Upper lobe of right lung (tissue), 1 donor: ENCODE data around the gene CAMTA1. TPM values are rescaled to one million over a fixed set of nuclear protein-coding genes. Genes with fewer than 3 reads are reported as not detected.

Experiments
- ATAC-seq: fragments of 200-7000 bp; cut with Tn5 transposase; one replicate; pipeline ENCODE4 v1.9.1; 2020; ENCODE audit warnings: mild to moderate bottlenecking, moderate library complexity
- DNase-seq: peaks from one replicate; pipeline ENCODE4 v3.0.0-alpha.2; 2020
- H3K27ac ChIP-seq: fragments of 200-600 bp; one replicate; pipeline ENCODE4 v1.8.0; 2022
- H3K27me3 ChIP-seq: fragments of 200-600 bp; one replicate; pipeline ENCODE4 v1.8.0; 2022; ENCODE audit warnings: mild to moderate bottlenecking
- H3K36me3 ChIP-seq: fragments of 200-600 bp; one replicate; pipeline ENCODE4 v1.8.0; 2022
- H3K4me1 ChIP-seq: fragments of 200-600 bp; one replicate; pipeline ENCODE4 v1.8.0; 2022
- H3K4me3 ChIP-seq: fragments of 200-600 bp; one replicate; pipeline ENCODE4 v1.8.0; 2022; ENCODE audit warnings: mild to moderate bottlenecking
- H3K9me3 ChIP-seq: fragments of 200-600 bp; one replicate; pipeline ENCODE4 v1.8.0; 2022
- CTCF ChIP-seq: fragments of 200-600 bp; IDR thresholded peaks from one replicate; pipeline ENCODE4 v1.8.0; 2022; ENCODE audit warnings: antibody characterized with exemption
- intact Hi-C: fragments of 100-400 bp; cut with DNase I; formaldehyde crosslinking; loops from one replicate; pipeline ENCODE4 v1.11.0; 2022
- total RNA-seq: library from RNA; stranded (reverse); fragmentation: NEBNext Ultra II Directional; extraction: Animal tissue kit (Norgen Biotek cat#: 25700); gene quantifications from one replicate; pipeline ENCODE4 v1.2.1, GENCODE V29; 2021
- donor health status: DM: no; HTN: yes; CAD: no; lungs with severe emphysema.

CAMTA1 gene
- total RNA-seq, 1 donor from 2014 or later, result 63.4 TPM

GRCh38 chr1:7259955-7260354 is 474.7 kb downstream of the CAMTA1 start:
- intact Hi-C loops, result no loop called here
- no peaks in the 10 kb centered on the region for H3K9me3 ChIP-seq
- TF ChIP-seq CTCF, result no peak

GRCh38 chr1:7261490-7261889 is 476.2 kb downstream of the CAMTA1 start:
- no peak overlapping the region for H3K27ac ChIP-seq
- no peaks in the 10 kb centered on the region for H3K9me3 ChIP-seq
- no peaks in the 10 kb centered on the region for H3K36me3 ChIP-seq
- ATAC-seq (no peak), DNase-seq (no peak)
- no peak overlapping the region for H3K4me3 ChIP-seq
- TF ChIP-seq CTCF, result no peak
- H3K27me3 ChIP-seq, result peaks cover 6% of the 10 kb centered on the region
- H3K4me1 ChIP-seq, result no peaks in the 10 kb centered on the region
- intact Hi-C loops, result no loop called here

More at GRCh38 chr1:7259955-7260354, 474.7 kb downstream of the CAMTA1 start:
- no peak overlapping the region for H3K27ac ChIP-seq
- no peaks in the 10 kb centered on the region for H3K36me3 ChIP-seq
- DNase-seq (no peak), ATAC-seq (no peak)
- H3K4me1 ChIP-seq, result no peaks in the 10 kb centered on the region
- H3K4me3 ChIP-seq, result no peak overlapping the region
- H3K27me3 ChIP-seq, result peaks cover 5% of the 10 kb centered on the region

- Histone ChIP-seq H3K27me3 (peaks cover 6% of the 10 kb centered on the region), H3K27ac (no peak overlapping the region), H3K4me1 (no peaks in the 10 kb centered on the region), H3K9me3 (no peaks in the 10 kb centered on the region), H3K36me3 (no peaks in the 10 kb centered on the region), H3K4me3 (no peak overlapping the region)
- no peak for DNase-seq
- TF ChIP-seq CTCF, result no peak
- no peak for ATAC-seq
- intact Hi-C loops, result no loop called here
Observed at GRCh38 chr1:7262611-7263010, 477.4 kb downstream of the CAMTA1 start.

- no peaks in the 10 kb centered on the region for H3K9me3 ChIP-seq
- no peak overlapping the region for H3K4me3 ChIP-seq
- ATAC-seq, result no peak
- DNase-seq, result no peak
- no peaks in the 10 kb centered on the region for H3K4me1 ChIP-seq
- intact Hi-C loops, result no loop called here
- H3K27me3 ChIP-seq, result peaks cover 9% of the 10 kb centered on the region
- H3K27ac ChIP-seq, result no peak overlapping the region
- H3K36me3 ChIP-seq, result no peaks in the 10 kb centered on the region
- TF ChIP-seq CTCF, result no peak
Observed at GRCh38 chr1:7263021-7263960, 478.0 kb downstream of the CAMTA1 start.

- no peak overlapping the region for H3K27ac ChIP-seq
- H3K4me3 ChIP-seq, result no peak overlapping the region
- H3K36me3 ChIP-seq, result no peaks in the 10 kb centered on the region
- H3K9me3 ChIP-seq, result peaks cover 2% of the 10 kb centered on the region
- intact Hi-C loops, result no loop called here
- H3K27me3 ChIP-seq, result peaks cover 9% of the 10 kb centered on the region
- no peaks in the 10 kb centered on the region for H3K4me1 ChIP-seq
- TF ChIP-seq CTCF, result no peak
- no peak for DNase-seq
- no peak for ATAC-seq
Observed at GRCh38 chr1:7264101-7264500, 478.8 kb downstream of the CAMTA1 start.
